ENCODE results near the gene JAG2. TPM values are rescaled to one million over a fixed set of nuclear protein-coding genes. Genes with fewer than 3 reads are reported as not detected.

JAG2 gene
- total RNA-seq, 1 experiment from 2014 or later = 12.2 TPM

DNA sequence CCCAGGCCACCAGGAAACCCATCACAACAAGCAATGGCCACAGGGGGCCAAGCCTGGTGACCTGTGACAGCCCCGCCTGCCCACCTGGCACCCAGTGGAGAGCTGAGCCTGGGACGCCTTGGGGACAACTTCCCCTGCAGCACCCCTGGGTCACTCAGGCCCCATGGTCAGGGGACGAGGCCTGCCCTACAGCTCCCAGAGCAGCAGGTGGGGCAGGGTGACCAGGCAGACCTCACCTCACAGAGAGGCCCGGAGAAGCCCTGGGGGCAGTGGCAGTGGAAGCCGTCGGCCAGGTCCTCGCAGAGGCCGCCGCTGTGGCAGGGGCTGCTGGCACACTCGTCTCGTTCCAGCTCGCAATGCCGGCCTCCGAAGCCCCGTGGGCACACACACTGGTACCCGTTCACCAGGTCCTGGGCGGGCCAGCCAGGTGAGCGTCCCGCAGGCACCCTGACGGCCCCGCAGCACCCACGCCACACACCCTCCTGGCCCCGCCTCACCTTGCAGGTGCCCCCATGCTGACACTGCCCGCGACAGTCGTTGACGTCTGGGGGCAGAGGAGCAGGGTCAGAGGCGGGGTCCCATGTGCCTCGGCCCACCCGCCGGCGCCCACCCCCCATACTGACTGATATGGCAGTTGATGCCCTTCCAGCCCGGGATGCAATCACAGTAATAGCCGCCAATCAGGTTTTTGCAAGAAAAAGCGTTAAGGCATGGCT lies 18.1 kb downstream of the JAG2 start (continued):
- TF ChIP-seq, protein P1, sequence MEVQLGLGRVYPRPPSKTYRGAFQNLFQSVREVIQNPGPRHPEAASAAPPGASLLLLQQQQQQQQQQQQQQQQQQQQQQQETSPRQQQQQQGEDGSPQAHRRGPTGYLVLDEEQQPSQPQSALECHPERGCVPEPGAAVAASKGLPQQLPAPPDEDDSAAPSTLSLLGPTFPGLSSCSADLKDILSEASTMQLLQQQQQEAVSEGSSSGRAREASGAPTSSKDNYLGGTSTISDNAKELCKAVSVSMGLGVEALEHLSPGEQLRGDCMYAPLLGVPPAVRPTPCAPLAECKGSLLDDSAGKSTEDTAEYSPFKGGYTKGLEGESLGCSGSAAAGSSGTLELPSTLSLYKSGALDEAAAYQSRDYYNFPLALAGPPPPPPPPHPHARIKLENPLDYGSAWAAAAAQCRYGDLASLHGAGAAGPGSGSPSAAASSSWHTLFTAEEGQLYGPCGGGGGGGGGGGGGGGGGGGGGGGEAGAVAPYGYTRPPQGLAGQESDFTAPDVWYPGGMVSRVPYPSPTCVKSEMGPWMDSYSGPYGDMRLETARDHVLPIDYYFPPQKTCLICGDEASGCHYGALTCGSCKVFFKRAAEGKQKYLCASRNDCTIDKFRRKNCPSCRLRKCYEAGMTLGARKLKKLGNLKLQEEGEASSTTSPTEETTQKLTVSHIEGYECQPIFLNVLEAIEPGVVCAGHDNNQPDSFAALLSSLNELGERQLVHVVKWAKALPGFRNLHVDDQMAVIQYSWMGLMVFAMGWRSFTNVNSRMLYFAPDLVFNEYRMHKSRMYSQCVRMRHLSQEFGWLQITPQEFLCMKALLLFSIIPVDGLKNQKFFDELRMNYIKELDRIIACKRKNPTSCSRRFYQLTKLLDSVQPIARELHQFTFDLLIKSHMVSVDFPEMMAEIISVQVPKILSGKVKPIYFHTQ (CRISPR knock-in tag; IDR thresholded peaks at IDR 0.05) = no peak
- TF ChIP-seq IRF1 (CRISPR knock-in tag; IDR thresholded peaks at IDR 0.05) (no peak), TP53 (CRISPR knock-in tag; IDR thresholded peaks at IDR 0.05) (no peak), FOXJ3 (CRISPR knock-in tag; IDR thresholded peaks at IDR 0.05; ENCODE audit: borderline replicate concordance) (no peak), PREB (CRISPR knock-in tag; IDR thresholded peaks at IDR 0.05; ENCODE audit: borderline replicate concordance) (no peak), ESRRA (CRISPR knock-in tag; IDR thresholded peaks at IDR 0.05; ENCODE audit: borderline replicate concordance) (no peak)
- TF ChIP-seq, protein P2, sequence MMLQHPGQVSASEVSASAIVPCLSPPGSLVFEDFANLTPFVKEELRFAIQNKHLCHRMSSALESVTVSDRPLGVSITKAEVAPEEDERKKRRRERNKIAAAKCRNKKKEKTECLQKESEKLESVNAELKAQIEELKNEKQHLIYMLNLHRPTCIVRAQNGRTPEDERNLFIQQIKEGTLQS (CRISPR knock-in tag; conservative IDR thresholded peaks at IDR 0.05) = no peak

- ATAC-seq (no peak), DNase-seq (ENCODE audit: low spot score) (no peak)
- no peak overlapping the region for H3K27ac Mint-ChIP-seq
- ChIA-PET POLR2A (no interaction called here), CTCF (interaction anchor here (0.5 to 1.5 kb wide), 2 partner anchors 56 to 180 kb away, joined by 3 to 4 read pairs; no protein-coding TSS in a partner anchor)
- H3K36me3 Mint-ChIP-seq = no peaks in the 10 kb centered on the region
- H3K27me3 Mint-ChIP-seq (ENCODE audit: low read depth) = no peaks in the 10 kb centered on the region
- no peaks in the 10 kb centered on the region for H3K9me3 Mint-ChIP-seq
- H3K4me1 Mint-ChIP-seq = no peaks in the 10 kb centered on the region
- H3K4me3 Mint-ChIP-seq = no peak overlapping the region
- TF ChIP-seq ZNF121 (CRISPR knock-in tag; IDR thresholded peaks at IDR 0.05) (no peak), SMAD3 (CRISPR knock-in tag; IDR thresholded peaks at IDR 0.05; ENCODE audit: borderline replicate concordance) (no peak), GTF2I (CRISPR knock-in tag; conservative IDR thresholded peaks at IDR 0.05) (no peak), NR3C1 (CRISPR knock-in tag; conservative IDR thresholded peaks at IDR 0.05; ENCODE audit: low read depth) (no peak), FOXP4 (CRISPR knock-in tag; IDR thresholded peaks at IDR 0.05) (no peak), NR1H2 (CRISPR knock-in tag; IDR thresholded peaks at IDR 0.05) (no peak), MYBL2 (CRISPR knock-in tag; IDR thresholded peaks at IDR 0.05) (no peak)
These were observed 18.6 kb downstream of the JAG2 start for GRCh38 chr14:105150026-105150367.

GRCh38 chr14:105149146-105149781 lies 19.3 kb downstream of the JAG2 start:
- no peaks in the 10 kb centered on the region for H3K9me3 Mint-ChIP-seq
- H3K4me3 Mint-ChIP-seq = no peak overlapping the region
- H3K27ac Mint-ChIP-seq = no peak overlapping the region
- POLR2A ChIA-PET = no interaction called here
- DNase-seq (ENCODE audit: low spot score) = no peak
- H3K36me3 Mint-ChIP-seq = no peaks in the 10 kb centered on the region
- no peaks in the 10 kb centered on the region for H3K4me1 Mint-ChIP-seq
- H3K27me3 Mint-ChIP-seq (ENCODE audit: low read depth) = no peaks in the 10 kb centered on the region
- CTCF ChIA-PET = interaction anchor here (0.5 to 1.5 kb wide), 2 partner anchors 55 to 181 kb away, joined by 3 to 4 read pairs; no protein-coding TSS in a partner anchor
- no peak for ATAC-seq
- no peak for TF ChIP-seq GTF2I (CRISPR knock-in tag; conservative IDR thresholded peaks at IDR 0.05)
- TF ChIP-seq ZNF416 (CRISPR knock-in tag; IDR thresholded peaks at IDR 0.05) = no peak
- TF ChIP-seq ZNF263 (CRISPR knock-in tag; IDR thresholded peaks at IDR 0.05; ENCODE audit: low read depth) = no peak
- TF ChIP-seq, protein P3, sequence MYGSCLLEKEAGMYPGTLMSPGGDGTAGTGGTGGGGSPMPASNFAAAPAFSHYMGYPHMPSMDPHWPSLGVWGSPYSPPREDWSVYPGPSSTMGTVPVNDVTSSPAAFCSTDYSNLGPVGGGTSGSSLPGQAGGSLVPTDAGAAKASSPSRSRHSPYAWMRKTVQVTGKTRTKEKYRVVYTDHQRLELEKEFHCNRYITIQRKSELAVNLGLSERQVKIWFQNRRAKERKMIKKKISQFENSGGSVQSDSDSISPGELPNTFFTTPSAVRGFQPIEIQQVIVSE (CRISPR knock-in tag; IDR thresholded peaks at IDR 0.05; ENCODE audit: borderline replicate concordance) = no peak
- no peak for TF ChIP-seq PREB (CRISPR knock-in tag; IDR thresholded peaks at IDR 0.05; ENCODE audit: borderline replicate concordance)
- no peak for TF ChIP-seq TEAD4 (CRISPR knock-in tag; IDR thresholded peaks at IDR 0.05)
- TF ChIP-seq TP53 (CRISPR knock-in tag; IDR thresholded peaks at IDR 0.05) = no peak
- TF ChIP-seq FOXJ3 (CRISPR knock-in tag; IDR thresholded peaks at IDR 0.05; ENCODE audit: borderline replicate concordance) = no peak
- no peak for TF ChIP-seq CTCF (IDR thresholded peaks at IDR 0.05)
- no peak for TF ChIP-seq ETV6 (CRISPR knock-in tag; IDR thresholded peaks at IDR 0.05)
- TF ChIP-seq RELA (CRISPR knock-in tag; IDR thresholded peaks at IDR 0.05; ENCODE audit: borderline replicate concordance) = no peak

Data from WTC11 (cell line).